ENCODE data around the gene PIAS2.
"Not testable (repeated sequence)": the region's sequence is repeated elsewhere in the genome, so short reads cannot be mapped to it uniquely, and the experiment has no call there.

PIAS2 gene

GRCh38 chr18:46856973-46857372 is 60.3 kb downstream of the PIAS2 start:
- no peak for DNase-seq (ENCODE audit: insufficient read length, low spot score)
- TF ChIP-seq POLR2A (IDR thresholded peaks at IDR 0.05; ENCODE audit: low read depth, low read length), result no peak
- no peak for TF ChIP-seq POLR2AphosphoS5 (IDR thresholded peaks at IDR 0.05; ENCODE audit: low read depth, low read length)
- TF ChIP-seq PAX5 (IDR thresholded peaks at IDR 0.05; ENCODE audit: insufficient read depth, low read length, severe bottlenecking), result no peak
- no peak for TF ChIP-seq TAF1 (IDR thresholded peaks at IDR 0.05; ENCODE audit: low read depth, low read length)
- peak; percentile 83 for FAIRE-seq

GRCh38 chr18:46849007-46849406 is 68.3 kb downstream of the PIAS2 start:
- TF ChIP-seq TAF1 (IDR thresholded peaks at IDR 0.05; ENCODE audit: low read depth, low read length) (no peak), POU2F2 (IDR thresholded peaks at IDR 0.05; ENCODE audit: low read depth, low read length) (no peak), POLR2A (IDR thresholded peaks at IDR 0.05; ENCODE audit: low read depth, low read length) (no peak), POLR2AphosphoS5 (IDR thresholded peaks at IDR 0.05; ENCODE audit: low read depth, low read length) (no peak), PAX5 (IDR thresholded peaks at IDR 0.05; ENCODE audit: insufficient read depth, low read length, severe bottlenecking) (no peak), SPI1 (IDR thresholded peaks at IDR 0.05; ENCODE audit: low read depth, low read length) (no peak)
- peak; percentile 13 for FAIRE-seq
- no peak for DNase-seq (ENCODE audit: insufficient read length, low spot score)

- TF ChIP-seq POU2F2 (IDR thresholded peaks at IDR 0.05; ENCODE audit: low read depth, low read length) (no peak), SPI1 (IDR thresholded peaks at IDR 0.05; ENCODE audit: low read depth, low read length) (peak; percentile 69), TAF1 (IDR thresholded peaks at IDR 0.05; ENCODE audit: low read depth, low read length) (no peak), POLR2AphosphoS5 (IDR thresholded peaks at IDR 0.05; ENCODE audit: low read depth, low read length) (no peak)
- FAIRE-seq, result no peak
- no peak for DNase-seq (ENCODE audit: insufficient read length, low spot score)
These were observed 73.9 kb downstream of the PIAS2 start for GRCh38 chr18:46843372-46843771.

GRCh38 chr18:46842583-46842982 is 74.7 kb downstream of the PIAS2 start:
- DNase-seq (ENCODE audit: insufficient read length, low spot score), result no peak
- TF ChIP-seq POLR2AphosphoS5 (IDR thresholded peaks at IDR 0.05; ENCODE audit: low read depth, low read length) (no peak), SPI1 (IDR thresholded peaks at IDR 0.05; ENCODE audit: low read depth, low read length) (no peak), TAF1 (IDR thresholded peaks at IDR 0.05; ENCODE audit: low read depth, low read length) (no peak), PAX5 (IDR thresholded peaks at IDR 0.05; ENCODE audit: insufficient read depth, low read length, severe bottlenecking) (no peak), POLR2A (IDR thresholded peaks at IDR 0.05; ENCODE audit: low read depth, low read length) (no peak), POU2F2 (IDR thresholded peaks at IDR 0.05; ENCODE audit: low read depth, low read length) (no peak)
- FAIRE-seq, result no peak

- TF ChIP-seq SPI1 (IDR thresholded peaks at IDR 0.05; ENCODE audit: low read depth, low read length) (no peak), PAX5 (IDR thresholded peaks at IDR 0.05; ENCODE audit: insufficient read depth, low read length, severe bottlenecking) (no peak), POLR2A (IDR thresholded peaks at IDR 0.05; ENCODE audit: low read depth, low read length) (no peak), POU2F2 (IDR thresholded peaks at IDR 0.05; ENCODE audit: low read depth, low read length) (no peak)
- DNase-seq (ENCODE audit: insufficient read length, low spot score) (no peak), FAIRE-seq (no peak)
These were observed 83.4 kb downstream of the PIAS2 start for GRCh38 chr18:46833899-46834298.

- FAIRE-seq, result peak; percentile 9
- TF ChIP-seq POLR2A (IDR thresholded peaks at IDR 0.05; ENCODE audit: low read depth, low read length) (no peak), POLR2AphosphoS5 (IDR thresholded peaks at IDR 0.05; ENCODE audit: low read depth, low read length) (no peak), PAX5 (IDR thresholded peaks at IDR 0.05; ENCODE audit: insufficient read depth, low read length, severe bottlenecking) (no peak), SPI1 (IDR thresholded peaks at IDR 0.05; ENCODE audit: low read depth, low read length) (no peak), POU2F2 (IDR thresholded peaks at IDR 0.05; ENCODE audit: low read depth, low read length) (no peak), TAF1 (IDR thresholded peaks at IDR 0.05; ENCODE audit: low read depth, low read length) (no peak)
- no peak for DNase-seq (ENCODE audit: insufficient read length, low spot score)
These were observed 84.5 kb downstream of the PIAS2 start for GRCh38 chr18:46832849-46833248.

GRCh38 chr18:46832422-46832821 is 84.9 kb downstream of the PIAS2 start:
- not testable (repeated sequence) for DNase-seq (ENCODE audit: insufficient read length, low spot score); FAIRE-seq

- TF ChIP-seq SPI1 (IDR thresholded peaks at IDR 0.05; ENCODE audit: low read depth, low read length) (no peak), POLR2AphosphoS5 (IDR thresholded peaks at IDR 0.05; ENCODE audit: low read depth, low read length) (no peak), POLR2A (IDR thresholded peaks at IDR 0.05; ENCODE audit: low read depth, low read length) (no peak), TAF1 (IDR thresholded peaks at IDR 0.05; ENCODE audit: low read depth, low read length) (no peak), PAX5 (IDR thresholded peaks at IDR 0.05; ENCODE audit: insufficient read depth, low read length, severe bottlenecking) (no peak), POU2F2 (IDR thresholded peaks at IDR 0.05; ENCODE audit: low read depth, low read length) (no peak)
- no peak for DNase-seq (ENCODE audit: insufficient read length, low spot score)
- FAIRE-seq, result no peak
These were observed 85.9 kb downstream of the PIAS2 start for GRCh38 chr18:46831434-46831833.

- DNase-seq (ENCODE audit: insufficient read length, low spot score) (no peak), FAIRE-seq (no peak)
- TF ChIP-seq POLR2A (IDR thresholded peaks at IDR 0.05; ENCODE audit: low read depth, low read length) (no peak), PAX5 (IDR thresholded peaks at IDR 0.05; ENCODE audit: insufficient read depth, low read length, severe bottlenecking) (no peak), TAF1 (IDR thresholded peaks at IDR 0.05; ENCODE audit: low read depth, low read length) (no peak), SPI1 (IDR thresholded peaks at IDR 0.05; ENCODE audit: low read depth, low read length) (no peak), POU2F2 (IDR thresholded peaks at IDR 0.05; ENCODE audit: low read depth, low read length) (no peak), POLR2AphosphoS5 (IDR thresholded peaks at IDR 0.05; ENCODE audit: low read depth, low read length) (no peak)
These were observed 86.7 kb downstream of the PIAS2 start for GRCh38 chr18:46830633-46831032.

GRCh38 chr18:46829947-46830346 is 87.4 kb downstream of the PIAS2 start:
- FAIRE-seq, result no peak
- DNase-seq (ENCODE audit: insufficient read length, low spot score), result no peak

More at GRCh38 chr18:46829947-46830346, 87.4 kb downstream of the PIAS2 start:
- TF ChIP-seq TAF1 (IDR thresholded peaks at IDR 0.05; ENCODE audit: low read depth, low read length), result no peak
- no peak for TF ChIP-seq SPI1 (IDR thresholded peaks at IDR 0.05; ENCODE audit: low read depth, low read length)
- TF ChIP-seq POLR2A (IDR thresholded peaks at IDR 0.05; ENCODE audit: low read depth, low read length), result no peak
- TF ChIP-seq POU2F2 (IDR thresholded peaks at IDR 0.05; ENCODE audit: low read depth, low read length), result no peak
- no peak for TF ChIP-seq POLR2AphosphoS5 (IDR thresholded peaks at IDR 0.05; ENCODE audit: low read depth, low read length)
- TF ChIP-seq PAX5 (IDR thresholded peaks at IDR 0.05; ENCODE audit: insufficient read depth, low read length, severe bottlenecking), result no peak

All from GM12891 (cell line).